Esophagus muscularis mucosa (tissue), 4 donors: Measurements from ENCODE around the gene MOCOS.

Experiments
- EP300 ChIP-seq: sonication (generic); formaldehyde crosslinking; IDR thresholded peaks from one replicate; pipeline ENCODE4 v1.6.1; 2017; ENCODE audit warnings: antibody characterized with exemption
- POLR2A ChIP-seq: fragments of 450-650 bp; IDR thresholded peaks from one replicate; pipeline ENCODE4 v1.6.1; 2017; ENCODE audit warnings: antibody characterized with exemption, moderate library complexity, mild to moderate bottlenecking, low read depth
- POLR2AphosphoS5 ChIP-seq, 2 donors: sonication (generic); formaldehyde crosslinking; IDR thresholded peaks; one replicate each; pipeline ENCODE4 v1.6.1; 2017; ENCODE audit warnings: antibody characterized with exemption in 2 of 2
- TF ChIP-seq, protein P1 (sequence below), 3 experiments: fragments of 200-600 bp in 2 of 3; fragments of 450-650 bp in 1 of 3; sonication (generic) in 2 of 3; IDR thresholded peaks; one replicate each; pipeline ENCODE4 v1.5.1; 2017 to 2019; ENCODE audit warnings: antibody characterized with exemption in 3 of 3, mild to moderate bottlenecking in 2 of 3, moderate library complexity in 1 of 3

DNA sequence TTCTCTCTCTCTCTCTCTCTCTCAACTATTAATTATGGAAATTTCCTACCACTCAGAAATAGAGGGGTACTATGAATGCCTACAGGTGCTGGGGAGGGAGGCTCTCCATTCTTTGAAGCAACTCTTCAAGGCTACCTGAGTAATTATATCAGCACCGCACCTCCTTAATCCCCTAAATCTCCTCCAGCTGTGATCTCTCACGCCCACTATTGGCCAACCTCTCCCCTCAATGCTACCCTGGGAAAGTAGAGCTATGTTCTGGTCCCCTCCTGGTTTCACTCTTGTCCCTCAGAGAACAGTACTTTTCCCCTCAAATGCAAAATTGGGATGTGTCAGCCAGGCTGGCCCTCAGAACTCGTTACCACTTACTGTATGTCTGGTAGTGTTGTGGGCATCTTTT is 1.6 kb downstream of the MOCOS start:
- TF ChIP-seq, protein P1, sequence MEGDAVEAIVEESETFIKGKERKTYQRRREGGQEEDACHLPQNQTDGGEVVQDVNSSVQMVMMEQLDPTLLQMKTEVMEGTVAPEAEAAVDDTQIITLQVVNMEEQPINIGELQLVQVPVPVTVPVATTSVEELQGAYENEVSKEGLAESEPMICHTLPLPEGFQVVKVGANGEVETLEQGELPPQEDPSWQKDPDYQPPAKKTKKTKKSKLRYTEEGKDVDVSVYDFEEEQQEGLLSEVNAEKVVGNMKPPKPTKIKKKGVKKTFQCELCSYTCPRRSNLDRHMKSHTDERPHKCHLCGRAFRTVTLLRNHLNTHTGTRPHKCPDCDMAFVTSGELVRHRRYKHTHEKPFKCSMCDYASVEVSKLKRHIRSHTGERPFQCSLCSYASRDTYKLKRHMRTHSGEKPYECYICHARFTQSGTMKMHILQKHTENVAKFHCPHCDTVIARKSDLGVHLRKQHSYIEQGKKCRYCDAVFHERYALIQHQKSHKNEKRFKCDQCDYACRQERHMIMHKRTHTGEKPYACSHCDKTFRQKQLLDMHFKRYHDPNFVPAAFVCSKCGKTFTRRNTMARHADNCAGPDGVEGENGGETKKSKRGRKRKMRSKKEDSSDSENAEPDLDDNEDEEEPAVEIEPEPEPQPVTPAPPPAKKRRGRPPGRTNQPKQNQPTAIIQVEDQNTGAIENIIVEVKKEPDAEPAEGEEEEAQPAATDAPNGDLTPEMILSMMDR (IDR thresholded peaks at IDR 0.05) = no peak
- no peak for TF ChIP-seq EP300
- no peak for TF ChIP-seq POLR2AphosphoS5 (IDR thresholded peaks at IDR 0.05)
- no peak for TF ChIP-seq POLR2A
